HG03135 (cell line): ENCODE results near the gene RERG.

Experiments
- ATAC-seq: cut with Tn5 transposase; IDR thresholded peaks from one replicate; pipeline ENCODE4 v1.9.1; 2021; ENCODE audit warnings: mild to moderate bottlenecking, moderate library complexity; ENCODE audit not compliant: unreplicated experiment

Gene RERG

DNA sequence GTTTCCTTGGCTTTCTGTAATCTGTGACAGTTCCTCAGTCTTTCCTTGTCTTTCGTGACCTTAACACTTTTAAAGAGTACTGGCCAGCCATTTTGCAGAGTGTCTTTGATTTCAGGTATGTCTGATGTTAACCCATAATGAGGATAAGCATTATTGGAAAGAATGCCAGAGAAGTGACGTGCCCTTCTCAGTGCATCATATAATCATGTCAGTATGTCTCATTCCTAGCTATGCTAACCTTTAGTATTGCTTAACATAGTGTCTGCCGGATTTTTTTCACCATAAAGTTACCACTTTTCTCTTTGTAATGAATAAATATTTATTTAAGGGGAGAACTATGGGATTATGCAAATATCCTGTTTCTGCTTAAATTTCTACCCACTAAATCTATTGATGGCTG is 28.5 kb downstream of the RERG start:
- ATAC-seq, result no peak

DNA sequence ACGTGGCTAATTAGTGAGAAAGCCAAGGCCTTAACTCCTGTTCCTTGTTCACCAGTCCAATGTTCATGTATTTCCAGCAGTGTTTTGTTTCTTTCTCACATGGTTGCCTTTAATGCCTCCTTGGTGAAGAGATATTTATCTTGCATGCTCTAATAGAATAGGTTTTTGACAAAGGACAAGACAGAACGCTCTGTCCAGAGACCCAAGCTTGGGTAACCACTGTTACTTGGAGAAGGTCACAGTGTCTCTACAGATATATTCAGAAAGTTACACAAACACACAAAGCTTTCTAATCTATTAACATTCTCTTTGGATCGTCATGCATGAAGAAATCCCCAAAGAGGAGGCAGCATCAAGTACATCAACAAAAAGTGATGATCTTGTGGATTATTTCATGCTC is 33.1 kb downstream of the RERG start:
- no peak for ATAC-seq

DNA sequence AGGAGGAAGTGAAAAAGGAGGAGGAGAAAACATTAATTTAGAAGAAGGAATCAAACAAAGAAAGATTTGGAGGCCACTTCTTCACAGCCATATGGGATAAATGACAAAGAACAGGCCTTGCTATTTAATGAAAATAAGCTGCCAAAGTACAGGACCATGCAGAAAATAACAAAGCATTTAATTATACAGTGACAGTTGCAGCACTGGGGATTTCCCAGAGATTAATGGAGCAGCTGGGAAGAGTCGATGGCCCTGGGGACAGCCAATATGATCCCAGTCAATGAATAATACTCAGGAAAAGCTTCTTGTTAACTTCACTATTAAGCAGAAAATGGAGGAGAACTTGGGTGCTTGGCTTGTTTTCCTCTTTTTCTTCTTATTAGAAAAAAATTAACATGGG is 34.6 kb downstream of the RERG start:
- ATAC-seq, result no peak

DNA sequence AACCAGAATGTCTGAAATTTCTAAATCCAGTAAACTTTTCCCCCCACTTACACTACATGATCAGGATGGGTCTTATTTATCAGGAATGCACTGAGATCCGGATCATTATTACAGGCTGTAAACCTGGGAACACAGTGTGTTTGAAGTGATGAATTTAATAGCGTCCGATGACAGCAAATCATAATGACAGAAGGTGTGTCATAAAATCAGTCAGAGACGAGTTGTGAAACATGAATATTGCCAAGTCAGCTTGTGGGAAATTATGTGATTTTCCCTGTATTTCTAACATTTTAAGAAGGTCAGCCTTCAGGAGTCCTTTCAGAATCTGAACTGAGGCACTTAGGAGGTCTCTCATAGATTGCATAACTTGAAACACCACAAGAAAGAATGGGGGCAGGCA is 36.7 kb downstream of the RERG start:
- no peak for ATAC-seq

DNA sequence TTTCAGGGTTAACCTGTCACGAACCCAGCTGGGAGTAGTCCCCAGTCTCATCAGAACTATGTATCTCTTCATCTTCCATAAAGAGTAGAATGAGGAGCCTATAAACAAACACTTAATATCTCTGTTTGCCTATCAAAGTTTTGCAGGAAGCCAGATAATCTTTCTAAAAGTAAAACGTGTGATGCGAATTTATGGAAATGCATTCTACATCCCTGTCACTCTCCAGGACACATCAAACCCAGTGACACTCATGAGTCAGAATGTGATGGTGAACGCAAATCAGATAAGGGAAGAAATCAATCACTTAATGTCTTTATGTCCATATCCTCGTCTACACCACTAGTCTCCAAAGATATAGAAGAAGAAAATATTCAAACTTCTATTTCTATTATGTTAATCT is 37.4 kb downstream of the RERG start:
- ATAC-seq, result no peak

DNA sequence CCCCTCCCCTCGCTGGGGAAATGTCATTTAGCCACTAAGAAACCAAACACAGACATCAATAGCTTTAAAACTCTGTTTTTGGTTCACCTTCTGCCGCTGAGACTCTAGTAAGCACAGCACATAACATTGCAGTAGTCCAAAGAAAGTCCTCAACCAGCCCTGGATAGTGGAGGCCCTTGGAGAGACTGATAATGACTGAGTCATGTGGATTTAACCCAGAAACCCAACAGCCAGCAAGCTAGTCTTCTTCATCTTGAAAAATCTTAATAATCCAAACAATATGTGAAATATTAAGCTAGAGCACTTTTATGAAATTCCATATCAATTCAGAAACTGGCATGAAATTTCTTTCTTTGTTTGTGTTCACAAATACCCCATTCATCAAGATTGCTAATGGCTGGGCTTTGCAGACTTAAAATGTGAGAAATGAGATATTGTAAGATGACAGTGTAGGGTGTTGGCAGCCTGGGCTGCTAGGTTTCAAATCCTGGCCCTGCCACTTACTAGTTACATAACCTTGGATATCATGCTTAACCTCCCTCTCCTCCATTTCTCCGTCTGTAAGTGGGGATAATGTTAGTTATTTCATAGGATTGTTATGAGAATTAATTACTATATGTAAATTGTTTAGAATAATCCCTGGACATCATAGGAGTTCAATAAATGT is 40.1 kb downstream of the RERG start:
- ATAC-seq, result no peak

DNA sequence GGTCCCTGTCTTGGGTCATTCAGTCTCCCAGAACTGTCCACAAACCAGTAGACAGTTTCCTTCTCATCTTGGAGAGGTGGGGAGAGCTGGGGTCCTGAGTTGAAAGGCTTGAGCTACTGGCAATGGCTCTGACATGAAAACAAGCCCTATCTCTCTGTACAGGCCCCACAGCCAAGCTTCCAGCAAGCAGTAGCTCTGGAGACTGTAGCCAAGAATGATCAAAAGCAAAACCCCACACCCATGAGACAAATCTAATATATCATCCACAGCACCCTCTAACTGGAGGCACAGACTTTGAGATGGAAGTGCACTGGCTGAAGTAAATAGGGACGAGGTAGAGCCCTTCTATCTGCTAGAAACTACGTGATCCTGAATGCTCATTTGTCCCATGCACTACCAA is 40.9 kb downstream of the RERG start:
- ATAC-seq, result no peak

DNA sequence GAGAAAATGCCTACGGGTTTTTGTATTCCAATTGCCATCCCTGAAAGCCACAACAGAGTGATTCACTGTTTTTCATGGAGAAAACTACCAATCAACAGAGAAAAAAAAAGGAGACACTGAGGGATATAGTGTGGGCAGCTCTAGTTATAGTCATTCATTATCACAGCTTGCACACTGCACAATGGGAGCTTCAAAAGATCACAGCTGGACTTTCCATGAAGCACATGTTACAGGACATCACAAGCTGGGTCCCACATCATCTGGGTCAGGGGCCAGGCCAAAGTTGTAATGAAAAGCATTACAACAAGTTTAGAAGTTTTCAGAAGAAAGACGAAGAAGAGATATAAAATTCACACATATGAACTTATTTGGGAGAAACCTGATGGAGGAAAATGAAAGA is 41.5 kb downstream of the RERG start:
- no peak for ATAC-seq

DNA sequence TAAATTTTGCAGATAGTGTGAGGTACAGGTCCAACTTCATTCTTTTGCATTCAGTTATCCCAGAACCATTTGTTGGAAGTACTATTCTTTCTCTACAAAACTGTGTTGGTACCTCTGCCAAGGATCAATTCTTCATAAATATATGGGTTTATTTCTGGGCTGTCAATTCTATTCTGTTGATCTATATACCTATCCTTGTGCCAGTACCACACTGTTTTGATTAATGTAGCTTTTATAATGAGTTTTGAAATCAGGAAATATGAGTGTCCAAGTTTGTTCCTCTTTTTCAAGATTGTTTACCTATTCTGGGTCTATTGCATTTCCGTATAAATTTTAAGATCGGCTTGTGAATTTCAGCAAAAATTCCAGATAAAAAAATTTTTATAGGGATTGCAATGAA is 48.1 kb downstream of the RERG start:
- no peak for ATAC-seq

DNA sequence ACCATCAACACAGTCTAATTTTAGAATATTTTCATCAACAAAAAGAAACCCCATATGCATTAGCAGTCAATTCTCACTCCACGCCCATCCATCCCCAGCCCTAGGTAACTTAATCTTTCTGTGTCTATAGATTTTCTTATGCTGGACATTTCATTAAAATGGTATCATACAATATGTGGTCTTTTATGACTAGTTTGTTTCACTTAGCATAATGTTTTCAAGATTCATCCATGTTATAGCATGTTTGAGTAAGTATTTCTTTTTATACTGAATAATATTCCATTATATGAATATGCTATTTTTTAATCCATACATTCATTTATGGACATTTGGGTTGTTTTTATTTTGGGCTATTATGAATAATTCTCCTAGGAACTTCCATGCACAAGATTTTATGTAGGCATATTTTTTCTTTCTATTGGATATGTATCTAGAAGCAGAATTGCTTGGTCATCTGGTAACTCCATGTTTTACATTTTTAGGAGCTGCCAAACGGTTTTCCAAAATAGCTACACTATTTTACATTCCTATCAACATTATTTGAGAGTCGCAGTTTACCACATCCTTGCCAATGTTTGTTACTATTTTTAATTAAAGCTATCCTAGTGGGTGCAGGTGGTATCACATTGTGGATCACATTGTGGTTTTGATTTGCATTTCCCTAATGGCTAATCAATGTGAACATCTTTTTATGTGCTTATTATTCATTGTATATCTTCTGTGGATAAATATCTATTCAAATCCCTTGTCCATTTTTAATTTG is 49.0 kb downstream of the RERG start:
- ATAC-seq, result no peak

DNA sequence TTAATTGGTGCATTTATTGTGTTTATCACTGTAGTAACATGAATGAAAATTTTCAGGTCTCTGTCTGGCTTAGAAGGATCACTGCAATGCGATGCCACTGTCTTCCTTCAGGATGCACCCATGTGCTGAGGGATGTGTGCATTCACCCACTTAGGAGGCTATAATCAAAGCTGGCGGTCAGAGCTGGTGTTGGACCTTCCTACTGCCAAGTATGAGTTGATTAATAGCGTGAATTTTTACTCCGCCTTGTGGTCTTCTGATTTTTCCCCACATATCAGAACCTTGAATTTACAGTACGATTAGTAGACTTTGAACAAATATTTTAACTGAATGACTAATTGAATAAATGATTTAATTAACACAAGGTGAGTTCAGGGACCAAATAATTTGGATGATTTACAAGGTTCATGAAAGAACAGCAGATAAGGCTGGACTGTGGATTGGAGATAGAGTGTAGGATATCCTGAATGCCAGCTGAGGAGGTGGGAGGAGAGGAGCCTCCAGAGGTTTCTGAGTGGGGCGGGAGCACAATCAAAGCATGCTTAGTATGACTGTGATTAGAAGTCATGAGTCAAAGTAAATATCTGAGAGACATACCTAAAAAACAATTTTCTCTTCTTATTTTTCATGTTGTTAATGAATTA is 50.1 kb downstream of the RERG start:
- ATAC-seq, result no peak

DNA sequence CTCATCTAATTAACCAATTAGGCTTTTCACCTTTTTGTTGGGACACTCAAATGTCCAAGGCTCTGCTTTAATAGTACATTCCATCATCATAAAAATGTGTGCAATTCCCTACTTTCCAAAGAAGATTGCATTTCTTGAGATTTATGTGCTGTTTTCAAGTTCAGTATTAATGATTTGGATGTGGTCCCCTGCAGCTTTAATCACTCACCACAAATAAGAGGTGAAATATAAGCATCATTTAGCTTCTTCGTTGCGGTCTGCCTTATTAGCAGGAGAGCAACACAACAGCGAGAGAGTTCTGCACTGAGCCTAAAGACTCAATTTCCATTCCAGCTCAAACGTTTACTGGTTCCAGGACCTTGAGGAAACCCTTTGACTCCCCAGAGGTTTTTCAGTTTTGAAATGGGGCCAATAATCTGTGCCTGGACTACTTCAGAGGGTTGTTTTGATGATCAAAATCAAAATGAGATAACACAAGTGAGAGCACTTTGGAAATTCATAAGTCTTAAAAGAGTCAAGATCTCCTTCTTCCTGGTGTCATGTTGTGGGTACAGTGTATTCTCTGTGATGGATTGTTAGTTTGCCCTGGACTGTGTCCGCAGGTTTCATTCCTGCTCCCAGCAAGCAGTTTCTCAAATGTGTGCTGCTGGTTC is 53.1 kb downstream of the RERG start:
- no peak for ATAC-seq

DNA sequence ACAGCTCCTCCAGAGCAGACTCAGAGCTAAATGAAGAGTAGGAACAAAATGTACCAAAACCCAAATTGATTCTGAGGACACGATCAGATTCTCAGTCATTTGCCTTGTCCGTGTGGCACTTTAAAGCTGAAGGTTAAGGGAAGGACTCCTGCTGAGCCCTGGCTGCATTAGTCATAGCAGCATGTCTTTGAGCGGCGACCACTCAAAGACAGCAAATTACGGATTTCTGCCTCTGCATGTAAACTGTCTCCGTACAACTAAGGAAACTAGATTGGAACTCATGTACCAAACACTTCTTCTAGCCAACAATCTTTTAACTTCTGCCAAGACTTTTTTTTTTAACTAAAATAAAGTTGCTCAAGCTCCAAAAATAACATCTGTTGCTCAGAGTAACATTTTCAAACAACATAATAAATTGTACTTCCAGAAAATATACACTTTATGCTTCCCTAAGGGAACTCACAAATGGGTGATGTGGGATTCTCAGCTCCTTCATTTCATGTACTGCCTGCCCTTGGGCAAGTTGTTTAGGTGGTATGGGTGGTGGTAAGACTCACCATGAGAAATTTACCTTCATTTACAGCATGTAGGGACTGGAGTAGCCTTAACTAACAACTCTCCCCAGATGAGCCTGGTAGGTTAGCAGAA is 56.1 kb downstream of the RERG start:
- no peak for ATAC-seq

DNA sequence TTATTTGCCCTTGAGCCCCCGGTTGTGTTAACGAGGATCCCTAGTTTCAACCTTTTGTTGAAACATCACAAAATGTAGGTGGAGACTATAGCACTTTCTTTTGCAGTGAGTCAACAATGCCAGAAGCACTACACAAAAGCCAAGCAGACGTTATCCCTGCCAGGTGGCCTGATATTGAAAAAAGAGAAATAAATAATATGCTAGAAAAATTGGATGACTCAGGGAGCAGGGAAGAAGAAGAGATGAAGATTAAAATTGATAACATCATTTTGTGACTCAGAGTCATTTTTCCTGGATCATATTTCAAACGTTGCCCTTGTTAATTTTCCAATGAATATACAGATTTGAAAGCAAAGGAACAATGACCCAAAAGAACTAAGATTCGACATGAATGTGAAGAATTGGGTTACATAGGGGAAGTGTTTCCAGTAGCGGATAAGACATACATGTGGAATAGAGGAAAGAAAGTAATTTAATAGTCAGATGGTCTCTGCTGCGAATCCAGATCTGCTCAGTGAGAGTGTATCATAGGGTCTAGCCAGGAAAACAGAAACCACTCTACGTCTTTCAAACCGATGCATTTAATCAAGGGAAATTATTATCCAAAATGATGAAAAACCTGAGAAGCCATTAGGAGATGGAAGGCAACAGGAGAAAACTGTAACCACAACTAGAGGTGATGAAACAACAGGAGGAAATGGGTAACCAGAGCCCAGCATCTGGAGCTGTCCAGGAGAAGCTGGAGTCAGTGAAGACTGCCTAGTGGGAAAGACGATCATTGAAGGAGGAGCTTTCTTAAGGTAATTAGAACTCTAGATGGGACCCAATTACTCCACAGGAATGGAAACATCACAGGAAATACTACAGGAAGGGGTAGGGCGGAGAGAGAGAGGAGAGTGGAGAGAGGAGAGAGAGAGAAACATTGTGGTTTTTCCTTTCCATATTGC is 57.9 kb downstream of the RERG start:
- ATAC-seq, result no peak

DNA sequence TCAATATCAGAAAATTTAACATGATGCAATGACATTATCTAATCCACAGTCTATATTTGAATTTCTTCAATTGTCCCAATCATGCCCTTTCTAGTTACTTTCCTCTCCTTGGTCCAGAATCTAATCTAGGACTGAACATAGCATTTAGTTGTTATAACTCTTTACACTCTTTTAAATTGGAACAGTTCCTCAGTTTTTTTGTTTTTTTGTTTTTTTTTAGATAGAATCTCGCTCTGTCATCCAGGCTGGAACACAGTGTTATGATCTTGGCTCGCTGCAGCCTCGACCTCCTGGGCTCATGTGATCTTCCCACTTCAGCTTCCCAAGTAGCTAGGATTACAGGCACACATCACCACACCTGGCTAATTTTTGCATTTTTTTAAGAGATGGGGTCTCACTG is 63.1 kb downstream of the RERG start:
- no peak for ATAC-seq

DNA sequence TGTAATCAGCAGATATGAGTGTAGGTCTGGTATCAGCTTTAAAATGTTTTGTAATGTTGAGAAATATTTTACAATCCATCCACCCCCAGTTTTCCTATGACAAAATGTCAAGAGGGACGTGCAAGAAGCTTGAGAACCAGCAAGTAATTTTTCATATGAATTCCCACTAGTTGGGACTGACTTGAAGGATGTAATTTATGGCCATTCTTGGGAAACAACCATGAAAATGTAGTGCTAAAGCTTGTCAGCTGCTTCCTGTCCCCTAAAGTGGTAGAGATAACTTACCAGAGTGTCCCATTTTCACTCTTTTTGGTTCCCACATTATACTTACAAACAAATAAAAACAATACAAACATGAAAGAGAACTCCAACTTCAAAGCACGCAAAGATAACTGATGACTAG is 63.9 kb downstream of the RERG start:
- ATAC-seq, result no peak

DNA sequence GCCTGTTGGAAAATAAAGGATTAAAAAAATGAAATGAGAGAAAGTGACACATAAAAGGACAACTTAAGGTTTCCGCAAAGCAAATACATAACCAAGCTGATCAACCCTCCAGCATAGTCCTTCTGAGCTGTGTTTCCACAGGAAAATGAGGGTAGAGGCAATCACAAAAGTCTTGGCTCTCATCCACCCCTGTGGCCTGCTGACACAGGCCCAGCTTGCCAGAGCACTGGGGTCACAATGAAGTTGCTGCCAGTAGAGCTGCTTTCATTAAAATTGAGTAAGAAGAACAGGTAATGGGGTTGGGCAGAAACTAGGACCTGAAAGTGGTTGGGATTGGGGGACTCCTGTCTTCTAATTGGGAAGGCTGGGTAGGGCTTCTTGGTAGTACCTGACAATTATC is 65.9 kb downstream of the RERG start:
- ATAC-seq, result no peak

DNA sequence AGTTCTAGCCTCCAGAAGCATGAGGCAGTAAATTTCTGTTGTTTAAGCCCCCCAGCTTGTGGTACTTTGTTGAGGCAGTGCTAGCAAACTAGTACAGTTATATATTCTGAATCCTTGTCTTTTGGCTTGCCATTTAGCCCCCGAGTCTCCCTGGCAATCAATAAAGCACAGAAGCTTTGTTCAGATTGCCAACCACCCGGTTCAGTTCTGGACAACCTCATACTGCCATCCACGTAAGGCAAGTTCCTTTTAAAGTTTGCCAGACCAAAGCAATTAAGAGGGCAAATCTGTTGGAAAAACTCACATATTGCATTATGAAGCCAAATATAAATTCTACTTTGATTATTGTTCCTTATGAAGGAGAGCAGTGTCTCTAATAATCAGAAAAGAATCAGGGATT is 67.1 kb downstream of the RERG start:
- no peak for ATAC-seq

DNA sequence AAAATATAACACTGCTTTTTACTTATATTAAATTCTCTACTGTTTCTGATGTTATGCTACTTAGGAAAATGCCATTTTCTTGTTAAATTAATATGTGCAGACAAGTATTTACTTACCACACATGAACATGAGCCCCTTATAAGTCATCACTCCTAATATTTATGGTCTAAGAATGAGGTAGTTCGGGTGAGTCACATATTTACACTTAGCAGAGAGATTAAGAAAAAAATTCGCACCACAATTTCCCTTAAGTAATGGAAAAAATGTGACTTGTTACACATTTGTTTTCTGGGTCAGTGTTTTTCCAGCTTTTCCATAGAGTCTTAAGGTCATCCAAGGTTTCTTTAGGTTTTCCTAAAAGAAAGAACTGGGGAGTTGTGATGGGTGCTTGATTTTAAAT is 68.3 kb downstream of the RERG start:
- ATAC-seq, result no peak

DNA sequence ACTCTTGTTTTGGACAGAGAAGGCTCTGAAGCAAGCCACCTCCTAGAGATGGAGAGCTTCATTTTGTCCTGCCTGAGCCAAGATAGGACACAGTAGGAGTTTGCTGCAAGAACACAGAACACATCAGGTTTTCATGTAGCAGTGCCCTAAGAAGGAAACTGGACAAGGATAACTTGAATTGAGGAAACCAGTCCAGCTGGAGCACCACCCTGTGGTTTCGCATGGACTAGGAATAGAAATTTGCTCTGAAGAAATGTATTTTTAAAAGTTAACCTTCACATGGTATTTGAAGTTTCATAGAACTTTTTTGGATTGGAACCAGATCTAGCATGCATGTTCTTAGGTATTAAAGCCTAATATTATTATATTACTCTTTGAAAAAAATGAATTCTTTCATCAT is 68.8 kb downstream of the RERG start:
- no peak for ATAC-seq
